GOT3 (cell line): Measurements from ENCODE around the gene BCKDHB.
"Not testable (repeated sequence)": the region's sequence is repeated elsewhere in the genome, so short reads cannot be mapped to it uniquely, and the experiment has no call there.

Experiments used
- DNase-seq: peaks from one replicate; lab custom pipeline; 2025; ENCODE audit warnings: mixed read lengths; lab: John Stamatoyannopoulos, UW

Gene BCKDHB

DNA sequence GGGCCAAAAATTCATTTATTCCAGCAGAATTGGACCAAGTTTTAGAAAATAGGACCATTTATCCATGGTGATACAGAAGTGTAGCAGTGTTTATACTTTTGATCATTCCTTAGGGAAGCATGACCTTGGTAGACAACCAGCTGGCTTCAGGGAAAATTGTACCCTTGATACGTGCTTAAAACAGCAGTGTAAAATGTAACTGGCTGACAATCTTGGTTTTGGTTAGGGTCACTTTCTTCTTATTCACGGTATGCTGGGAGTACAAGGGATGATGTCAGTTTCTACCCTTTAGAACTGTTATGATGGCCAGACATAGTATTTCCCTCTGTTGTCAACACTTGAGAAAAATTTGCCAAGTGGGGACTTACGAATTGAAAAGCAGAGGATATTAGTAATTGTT, 157.1 kb downstream of the BCKDHB start:
- no peak for DNase-seq

DNA sequence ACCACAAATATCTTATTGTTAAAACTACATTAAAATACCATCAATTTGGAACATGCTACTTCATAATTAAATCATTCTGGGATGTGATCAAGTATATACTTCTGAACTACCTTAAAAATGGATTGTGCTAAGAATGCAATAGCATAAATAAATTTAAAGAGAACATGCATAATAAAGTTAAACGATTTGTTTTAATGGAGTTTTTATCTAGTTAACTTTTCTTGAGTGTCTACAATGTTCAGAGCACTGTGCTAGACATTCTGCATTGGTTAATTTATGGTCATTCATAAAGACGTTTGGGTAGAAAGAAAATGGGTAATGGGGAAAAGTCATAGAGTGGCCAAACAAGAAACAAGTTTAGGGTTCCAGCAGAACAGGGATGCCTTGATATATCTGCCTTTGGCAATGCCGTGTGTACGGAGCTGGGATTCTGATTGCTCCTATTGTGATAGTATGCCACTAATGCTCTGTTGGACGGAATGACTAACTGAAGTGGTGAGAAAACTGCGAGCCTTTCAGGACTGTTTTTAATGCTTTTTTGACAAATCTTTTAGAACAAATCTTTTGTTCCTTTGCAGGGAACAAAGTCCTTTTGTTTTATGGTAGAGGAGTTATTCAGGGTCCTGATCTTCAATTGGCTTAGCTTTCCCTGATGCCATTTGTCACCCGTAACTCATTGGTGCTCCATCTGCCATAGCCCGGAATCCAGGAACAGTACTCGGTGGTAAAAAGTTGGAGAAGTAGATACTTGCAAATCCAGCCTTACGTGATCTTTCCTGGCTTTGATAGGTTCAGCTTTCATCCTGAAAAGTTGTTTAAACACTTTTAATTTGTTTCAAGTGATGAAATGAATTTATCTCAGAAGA, 162.6 kb downstream of the BCKDHB start:
- DNase-seq, result no peak

DNA sequence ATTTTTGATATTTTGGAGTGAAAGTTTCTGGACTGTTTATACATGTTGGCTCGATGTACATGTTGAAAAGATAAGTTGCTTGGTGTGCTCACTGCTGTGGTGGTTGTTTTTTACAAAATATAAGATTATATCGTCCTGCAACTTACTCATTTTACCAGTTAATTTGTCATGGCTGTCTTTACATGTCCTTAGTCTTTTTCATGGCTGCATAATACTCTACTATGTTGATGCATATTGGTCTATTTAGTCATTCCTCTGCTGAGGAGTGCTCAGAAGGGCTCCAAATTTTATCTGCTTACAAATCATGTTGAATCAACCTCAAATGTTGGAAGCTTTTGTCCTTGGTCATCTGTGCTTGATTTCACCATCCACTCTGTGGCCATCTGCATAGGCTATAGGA, 164.6 kb downstream of the BCKDHB start:
- no peak for DNase-seq

DNA sequence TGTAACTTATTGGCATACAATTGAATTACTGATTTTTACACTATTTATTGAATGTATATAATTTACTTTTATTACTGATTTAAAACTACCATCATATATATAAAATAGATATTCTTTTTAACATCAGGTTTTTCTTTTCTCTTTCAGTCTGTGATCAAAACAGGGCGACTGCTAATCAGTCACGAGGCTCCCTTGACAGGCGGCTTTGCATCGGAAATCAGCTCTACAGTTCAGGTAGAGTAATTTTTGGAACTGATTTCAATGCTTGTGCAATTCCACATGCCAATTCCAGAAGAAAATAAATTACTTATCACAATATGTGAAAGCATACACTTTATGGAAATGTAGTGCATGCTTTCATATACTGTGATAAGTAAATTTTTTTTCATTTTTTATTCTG, 166.5 kb downstream of the BCKDHB start:
- DNase-seq, result no peak

DNA sequence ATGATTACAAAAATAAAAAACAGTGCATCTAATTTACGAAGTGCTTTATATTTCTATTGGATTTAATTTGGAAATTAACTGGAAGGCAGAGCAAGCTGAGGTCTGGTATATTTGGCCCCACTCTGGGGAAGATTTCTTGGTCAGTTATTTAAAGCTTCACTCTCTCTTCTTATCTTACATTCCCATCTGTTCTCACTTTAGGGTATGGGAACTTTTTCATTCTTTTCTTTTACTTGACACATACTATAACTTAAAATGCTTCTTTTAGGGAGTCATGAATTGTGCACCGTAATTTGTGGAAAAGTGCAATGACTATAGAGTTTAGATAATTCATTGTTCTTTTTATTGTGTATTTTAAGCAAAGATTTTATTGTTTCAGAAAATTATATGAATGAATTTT, 170.4 kb downstream of the BCKDHB start:
- DNase-seq, result no peak

DNA sequence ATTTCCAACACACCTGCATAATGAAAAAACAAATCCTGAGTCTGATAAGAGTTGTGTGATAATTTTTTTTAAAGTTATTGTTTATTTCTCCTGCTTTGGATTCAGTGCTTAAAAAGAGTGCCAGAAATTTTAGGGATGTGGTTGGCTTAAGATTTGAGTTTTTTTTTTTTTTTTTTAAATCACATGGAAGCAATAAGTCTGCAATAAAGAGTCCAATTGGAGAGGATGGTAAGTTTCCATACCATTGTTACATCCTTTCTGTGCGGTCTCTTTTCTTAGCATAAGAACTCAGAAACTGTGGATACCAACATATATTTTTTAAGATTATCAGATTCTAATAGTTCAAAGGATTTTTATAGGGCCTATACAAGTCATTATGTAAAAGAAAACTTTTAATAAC, 171.0 kb downstream of the BCKDHB start:
- DNase-seq, result no peak

DNA sequence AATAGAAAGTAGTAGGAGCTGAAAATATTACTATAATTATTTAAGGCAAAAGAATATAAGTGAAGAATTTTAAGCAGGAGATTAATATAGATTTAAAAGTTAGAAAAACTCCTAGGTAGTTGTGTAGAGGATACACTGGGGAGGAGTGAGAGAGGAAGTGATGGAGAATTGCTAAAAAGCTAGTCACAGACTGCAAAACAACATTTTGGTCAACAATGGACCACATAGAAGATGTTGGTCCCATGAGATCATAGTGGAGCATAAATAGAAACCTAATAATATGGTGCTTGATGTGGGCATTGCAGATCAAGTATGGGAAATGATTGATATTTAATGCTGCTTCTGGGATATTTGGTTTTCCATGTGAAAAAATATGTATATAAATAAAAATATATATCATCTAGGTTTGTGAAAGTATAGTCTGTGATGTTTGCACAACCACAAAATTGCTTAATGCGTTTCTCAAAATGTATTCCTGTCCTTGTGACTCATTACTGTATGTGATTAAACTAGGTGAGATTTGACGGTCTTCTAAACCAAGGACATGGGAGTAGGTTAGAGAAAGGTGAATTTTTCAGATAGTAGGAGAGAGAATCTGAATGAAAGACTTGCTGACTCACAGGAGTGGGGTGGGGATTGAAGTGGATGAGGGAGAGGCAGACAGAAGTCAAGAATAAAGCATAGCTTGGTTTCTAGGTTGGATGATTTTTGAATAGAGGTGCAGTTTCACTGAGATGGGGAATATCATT, 174.0 kb downstream of the BCKDHB start:
- no peak for DNase-seq

DNA sequence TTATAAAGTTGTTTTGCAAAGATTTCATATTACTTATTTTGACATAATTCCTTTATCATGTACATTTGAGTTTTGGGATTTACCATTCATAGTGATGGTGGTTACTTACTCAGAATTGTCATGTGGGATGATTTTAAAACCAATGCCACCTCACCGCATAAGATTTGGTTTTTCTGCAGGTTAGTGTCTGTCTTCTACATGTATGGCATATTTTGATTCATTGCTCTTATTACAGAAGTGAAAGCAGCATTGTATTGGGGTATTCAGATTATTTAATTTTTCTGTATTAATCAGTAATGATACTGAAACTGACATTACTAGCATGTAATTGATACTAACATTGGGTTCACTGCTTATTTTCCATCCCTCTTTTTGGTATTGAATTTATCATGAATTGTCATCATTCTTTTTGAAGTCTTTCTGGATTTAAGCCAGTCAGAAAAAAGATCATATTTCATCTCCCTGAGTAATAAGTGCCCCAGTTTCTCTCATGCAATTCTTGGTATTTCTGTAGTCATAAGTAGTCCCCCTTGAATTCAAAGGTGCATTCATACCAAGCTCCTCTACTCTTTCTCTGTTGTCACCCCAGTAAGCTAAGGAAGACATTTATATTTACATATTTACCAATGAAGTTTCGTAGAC, 176.6 kb downstream of the BCKDHB start:
- DNase-seq, result no peak

DNA sequence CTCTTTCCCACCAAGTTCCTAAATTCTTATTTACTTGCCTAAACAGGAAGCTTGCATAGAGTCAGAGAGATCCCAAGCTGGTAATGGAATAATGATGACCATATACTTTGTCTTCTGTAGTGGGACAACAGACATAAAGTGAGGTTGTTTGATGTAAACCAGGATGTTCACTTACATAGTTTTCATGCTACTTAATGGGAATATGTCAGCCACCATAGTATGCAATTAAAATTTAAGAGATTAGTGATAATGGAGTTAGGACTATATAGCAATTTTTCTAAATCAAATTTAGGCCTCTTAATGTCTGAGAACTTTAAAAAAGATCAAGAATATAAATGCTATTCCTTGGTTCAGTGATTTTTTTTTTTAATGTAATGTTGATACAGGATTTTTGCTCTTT, 180.6 kb downstream of the BCKDHB start:
- DNase-seq, result no peak

DNA sequence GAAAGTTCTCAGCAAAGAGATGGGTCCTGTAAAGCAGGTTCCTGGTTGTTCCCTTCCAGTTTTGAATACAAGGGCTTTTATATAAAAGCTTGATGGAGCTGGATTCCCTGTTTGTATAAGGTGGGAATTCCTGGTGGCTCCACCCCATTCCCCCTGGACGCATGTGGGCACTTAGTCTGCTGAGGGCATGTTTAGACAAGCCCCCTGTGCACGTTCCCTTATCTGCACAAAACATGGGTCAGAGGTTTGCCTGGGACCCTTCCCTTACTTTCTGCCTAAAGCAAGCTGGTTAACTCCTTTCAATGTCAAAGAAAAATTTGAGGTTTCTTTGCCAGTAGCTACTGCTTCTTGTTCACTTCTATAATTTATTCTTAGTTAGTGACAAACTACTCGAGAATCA, 181.1 kb downstream of the BCKDHB start:
- DNase-seq, result no peak

DNA sequence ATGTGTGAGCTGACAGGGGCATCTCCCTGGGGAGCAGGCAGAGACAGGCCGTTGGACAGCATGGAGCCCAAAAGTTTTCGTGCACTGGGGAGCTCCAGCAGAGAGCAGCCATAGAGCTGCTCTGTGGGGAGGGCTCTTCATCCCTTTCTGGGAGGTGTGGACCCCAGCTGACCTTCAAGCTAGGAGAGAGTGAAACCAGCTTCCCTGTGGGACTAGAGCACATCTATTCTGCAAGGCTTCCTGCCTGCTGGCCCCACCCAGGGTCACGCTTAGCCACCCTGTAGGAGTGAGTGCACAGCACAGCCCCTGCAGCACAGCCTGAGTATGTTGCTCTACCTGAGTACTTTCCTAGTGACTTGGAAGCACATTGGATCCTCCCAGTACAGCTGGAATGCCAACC, 183.3 kb downstream of the BCKDHB start:
- no peak for DNase-seq

DNA sequence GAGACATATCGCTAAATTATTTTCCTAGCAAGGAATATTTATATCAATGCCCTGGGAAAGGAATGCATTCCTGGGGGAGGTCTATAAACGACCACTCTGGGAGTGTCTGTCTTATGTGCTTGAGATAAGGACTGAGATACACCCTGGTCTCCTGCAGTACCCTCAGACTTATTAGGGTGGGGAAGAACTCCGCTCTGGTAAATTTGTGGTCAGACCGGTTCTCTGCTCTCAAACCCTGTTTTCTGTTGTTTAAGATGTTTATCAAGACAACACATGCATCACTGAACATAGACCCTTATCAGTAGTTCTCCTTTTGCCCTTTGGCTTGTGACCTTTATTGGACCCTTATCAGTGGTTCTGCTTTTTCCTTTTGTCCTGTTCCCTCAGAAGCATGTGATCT, 188.1 kb downstream of the BCKDHB start:
- not testable (repeated sequence) for DNase-seq

DNA sequence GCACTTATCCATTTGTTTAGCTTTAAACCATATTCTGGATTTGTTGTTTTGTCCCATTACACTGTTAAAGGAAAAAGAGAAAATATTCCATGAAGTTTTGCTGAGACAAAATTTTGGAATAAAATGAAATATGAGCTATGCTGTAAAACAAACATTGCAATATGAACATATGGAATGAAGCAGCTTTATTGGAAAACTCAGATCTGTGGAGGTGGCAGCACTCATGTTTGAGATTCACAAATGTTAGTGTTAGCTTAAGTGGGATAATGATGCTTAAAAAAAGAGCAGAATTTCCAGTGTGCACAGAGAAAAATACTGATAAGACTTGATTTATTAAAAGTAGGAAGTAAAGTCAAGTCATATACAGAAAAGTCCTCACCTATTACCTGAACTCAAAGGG, 196.2 kb downstream of the BCKDHB start:
- DNase-seq, result no peak

DNA sequence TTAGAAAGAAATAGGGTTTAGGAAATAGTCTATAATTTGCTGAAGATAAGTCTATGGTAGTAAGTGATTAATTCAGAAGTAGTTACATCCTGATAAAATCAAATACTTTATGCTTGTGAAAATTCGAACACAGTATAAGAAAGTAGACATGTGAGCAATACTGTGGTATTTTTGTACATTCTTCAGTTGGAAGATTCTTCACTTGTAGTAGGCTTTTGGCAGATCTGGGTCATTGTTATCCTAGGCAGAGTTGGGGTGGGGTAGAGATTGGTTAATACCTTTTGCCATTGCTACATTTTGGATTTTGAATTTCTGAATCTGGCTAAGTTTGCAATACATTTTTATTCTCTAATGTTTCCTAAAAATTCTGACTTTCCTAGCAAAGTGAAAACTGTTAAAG, 197.5 kb downstream of the BCKDHB start:
- DNase-seq, result no peak

DNA sequence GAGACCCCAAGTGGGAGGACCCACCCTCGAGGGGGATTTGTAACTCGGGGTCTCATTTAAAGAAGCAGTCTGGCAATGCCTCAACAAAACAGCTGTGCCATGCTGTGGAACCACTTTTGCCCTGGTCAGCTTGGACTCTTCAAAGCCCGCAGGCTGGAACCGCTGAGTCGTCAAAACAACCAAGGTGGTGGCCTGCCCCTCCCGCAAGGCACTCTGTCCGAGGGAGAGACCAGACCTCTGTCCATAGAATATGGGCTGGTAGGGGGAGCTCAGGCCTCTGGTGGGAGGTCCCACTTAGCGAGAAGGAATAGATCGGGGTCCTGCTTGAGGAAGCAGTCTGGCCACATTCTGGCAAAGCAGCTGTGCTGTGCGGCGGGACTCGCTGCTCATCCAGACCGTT, 208.1 kb downstream of the BCKDHB start:
- no peak for DNase-seq

DNA sequence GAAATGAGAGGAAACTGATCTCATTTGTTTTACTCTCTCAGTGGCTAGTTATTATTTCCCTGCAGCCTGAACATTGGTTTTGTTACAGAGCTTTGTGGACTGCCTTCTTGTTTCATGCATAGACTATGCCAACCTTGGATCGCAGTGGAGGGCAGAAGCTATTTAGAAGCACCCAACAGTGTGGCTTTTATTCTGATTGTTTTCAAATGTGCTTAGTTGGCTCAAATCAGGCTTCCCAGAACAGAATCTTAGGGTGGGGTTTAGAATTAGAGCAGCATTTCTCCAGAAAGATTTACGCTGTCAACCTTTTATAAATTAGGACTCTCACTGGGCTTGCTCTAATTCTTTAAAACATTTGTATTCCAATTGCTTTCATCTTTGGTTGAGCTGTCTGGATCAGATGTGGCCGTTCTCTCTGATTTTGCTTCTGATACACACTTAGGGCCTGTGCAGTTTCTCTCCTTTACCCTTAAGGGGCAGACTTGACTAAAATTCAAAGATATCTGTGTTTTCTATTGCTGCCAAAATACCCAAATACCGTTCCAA, 210.3 kb downstream of the BCKDHB start:
- no peak for DNase-seq

DNA sequence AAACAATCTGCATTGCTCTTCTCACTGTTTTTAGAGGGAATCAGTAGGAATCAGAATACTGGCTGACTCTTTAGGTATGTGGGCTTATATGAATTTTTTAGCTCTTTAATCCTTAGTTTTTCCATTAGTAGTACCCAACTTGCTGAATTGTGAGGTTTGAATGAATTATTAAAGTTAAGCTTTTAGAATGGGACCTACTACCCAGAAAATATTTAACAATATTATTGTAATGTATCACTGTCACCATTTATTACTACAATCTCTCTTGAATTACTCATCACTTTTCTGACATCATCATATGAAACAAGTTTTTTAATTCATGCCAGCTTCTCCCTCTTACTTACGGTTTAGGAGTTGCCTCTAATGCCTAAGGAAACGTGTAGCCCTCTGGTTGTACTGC, 212.7 kb downstream of the BCKDHB start:
- no peak for DNase-seq

DNA sequence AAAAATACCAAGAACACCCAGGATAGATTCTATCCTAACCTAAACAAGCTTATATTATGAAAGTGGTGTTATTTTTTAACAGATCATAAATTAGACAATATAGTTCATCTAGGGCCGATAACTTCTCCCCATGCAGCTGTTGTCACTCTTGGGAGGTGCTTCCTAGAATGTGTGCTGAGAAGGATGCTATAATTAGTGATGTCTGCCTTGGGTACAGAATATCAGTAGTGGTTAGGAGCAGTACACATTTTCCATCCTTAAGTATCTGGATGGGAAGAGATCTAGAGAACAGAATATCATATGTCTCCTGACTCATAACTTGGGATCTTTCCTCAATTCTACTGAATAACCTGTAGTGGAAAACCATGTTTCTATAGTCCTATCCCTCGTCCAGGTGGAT, 214.5 kb downstream of the BCKDHB start:
- DNase-seq, result no peak

DNA sequence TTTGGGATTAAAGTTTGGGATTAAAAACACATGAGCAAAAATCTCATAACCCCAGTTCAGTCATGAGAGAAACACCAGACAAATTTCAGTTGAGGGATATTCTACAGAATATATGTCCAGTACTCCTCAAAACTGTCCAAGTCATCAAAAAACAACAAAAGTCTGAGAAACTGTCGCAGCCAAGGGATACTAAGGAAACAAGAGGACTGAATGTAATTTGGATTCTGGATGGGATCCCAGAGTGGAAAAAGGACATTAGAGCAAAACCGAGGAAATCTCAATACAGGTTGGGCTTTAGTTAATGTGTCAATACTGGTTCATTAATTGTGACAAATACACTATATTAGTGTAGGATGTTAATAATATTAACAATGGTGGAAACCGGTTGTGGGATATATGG, 219.3 kb downstream of the BCKDHB start:
- DNase-seq, result no peak

DNA sequence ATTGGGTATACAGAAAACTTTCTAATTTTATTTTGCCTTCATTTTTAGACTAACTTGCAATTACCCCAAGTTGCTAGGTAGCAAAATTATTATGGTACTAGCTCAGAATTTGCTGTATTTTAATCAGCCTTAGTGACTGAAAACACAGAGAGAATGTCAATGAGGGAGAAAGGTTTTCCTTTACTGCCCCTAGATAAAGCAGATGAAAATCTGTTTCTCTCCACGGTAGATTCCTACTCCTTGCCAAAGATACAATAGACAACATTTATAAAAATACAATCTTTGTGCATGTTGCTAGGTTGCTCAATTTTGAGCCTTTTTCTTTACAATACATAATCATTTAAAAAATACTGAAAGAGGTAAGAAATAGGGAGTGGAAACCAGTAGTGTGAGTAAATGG, 222.2 kb downstream of the BCKDHB start:
- no peak for DNase-seq

DNA sequence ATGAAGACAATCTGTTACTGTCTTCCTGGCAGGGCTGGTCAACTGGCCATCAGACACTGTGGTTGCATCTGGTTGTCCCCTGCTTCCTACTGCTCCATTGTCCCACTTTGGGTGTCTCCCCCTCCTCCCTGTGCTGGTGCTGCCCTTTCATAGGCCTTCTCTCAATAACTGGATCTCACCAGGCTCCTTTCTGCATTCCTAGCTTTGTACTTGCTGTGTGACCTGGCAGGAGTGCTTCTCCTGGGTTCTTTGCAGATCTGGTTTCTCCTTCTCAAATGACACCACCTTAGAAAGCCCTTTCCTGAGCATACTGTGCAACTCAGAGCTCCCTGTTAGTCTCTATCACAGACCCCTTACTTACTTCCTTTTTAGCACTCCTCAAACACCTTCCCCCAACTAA, 223.0 kb downstream of the BCKDHB start:
- DNase-seq, result no peak

DNA sequence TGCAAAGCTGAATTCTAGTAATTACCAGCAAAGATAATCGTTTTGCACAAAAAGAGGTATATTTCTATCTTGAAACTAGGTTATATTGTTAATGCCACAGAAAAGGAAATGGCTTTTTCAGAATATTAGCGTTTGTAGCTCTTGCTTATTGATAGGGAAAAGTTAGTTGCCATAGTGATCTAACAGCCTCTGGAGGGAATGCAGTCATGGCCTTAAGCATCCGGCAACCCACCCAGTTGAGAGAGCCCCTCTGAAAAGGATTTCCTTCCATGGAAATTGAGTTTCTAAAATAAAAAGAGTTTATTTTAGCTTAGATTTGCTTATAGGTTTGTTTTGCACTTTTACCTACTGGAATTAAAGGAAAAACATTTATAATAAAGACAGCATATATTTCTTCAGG, 224.5 kb downstream of the BCKDHB start:
- DNase-seq, result no peak

DNA sequence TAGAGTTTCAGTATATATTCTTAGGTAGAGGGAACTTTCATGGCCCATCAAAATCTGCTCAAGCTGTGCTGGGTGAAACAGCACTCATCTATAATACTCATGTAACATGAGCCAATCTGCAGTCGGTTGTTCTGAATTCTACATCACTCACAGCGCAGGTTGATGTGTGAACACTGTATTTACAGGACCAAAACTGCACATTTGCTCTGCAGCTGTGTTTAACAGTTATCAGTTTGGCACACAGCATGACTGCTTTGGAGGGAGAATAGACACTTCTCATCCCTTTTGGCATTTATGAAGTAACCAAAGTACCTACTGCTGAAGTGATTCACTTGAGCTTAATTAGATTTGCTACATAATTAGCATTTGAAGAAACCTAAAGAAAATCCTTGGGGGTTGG, 225.1 kb downstream of the BCKDHB start:
- DNase-seq, result no peak
